Activated T-helper 17 cell treated with anti-CD3 and anti-CD28 coated beads, Interleukin-2, amount 50 U/mL, for 72 hours (primary cell): ENCODE data around the gene KEAP1. TPM values are rescaled to one million over a fixed set of nuclear protein-coding genes. Genes with fewer than 3 reads are reported as not detected.
"Not testable (repeated sequence)": the region's sequence is repeated elsewhere in the genome, so short reads cannot be mapped to it uniquely, and the experiment has no call there.

Source experiments
- ATAC-seq: fragments of 150-1000 bp; cut with Tn5 transposase; replicated peaks from 2 replicates; pipeline ENCODE4 v1.10.0; 2021; ENCODE audit warnings: mild to moderate bottlenecking, moderate library complexity
- H3K27ac Mint-ChIP-seq: one replicate; pipeline ENCODE4 v1.8.0; 2022; ENCODE audit warnings: mixed read lengths
- H3K27me3 Mint-ChIP-seq: one replicate; pipeline ENCODE4 v1.8.0; 2022; ENCODE audit warnings: mixed read lengths
- H3K36me3 Mint-ChIP-seq: one replicate; pipeline ENCODE4 v1.8.0; 2022; ENCODE audit warnings: low read depth, mild to moderate bottlenecking, mixed read lengths
- H3K4me1 Mint-ChIP-seq: one replicate; pipeline ENCODE4 v1.8.0; 2022; ENCODE audit warnings: mixed read lengths
- H3K4me3 Mint-ChIP-seq: one replicate; pipeline ENCODE4 v1.8.0; 2022; ENCODE audit warnings: mild to moderate bottlenecking, mixed read lengths
- H3K9me3 Mint-ChIP-seq: one replicate; pipeline ENCODE4 v1.8.0; 2022; ENCODE audit warnings: mixed read lengths
- total RNA-seq, 2 donors: library from RNA; stranded (reverse); gene quantifications; one replicate each; pipeline ENCODE4 v1.2.3, GENCODE V29; 2022

The KEAP1 gene
- total RNA-seq, 2 donors from 2014 or later = 71.5 to 99.6 TPM

DNA sequence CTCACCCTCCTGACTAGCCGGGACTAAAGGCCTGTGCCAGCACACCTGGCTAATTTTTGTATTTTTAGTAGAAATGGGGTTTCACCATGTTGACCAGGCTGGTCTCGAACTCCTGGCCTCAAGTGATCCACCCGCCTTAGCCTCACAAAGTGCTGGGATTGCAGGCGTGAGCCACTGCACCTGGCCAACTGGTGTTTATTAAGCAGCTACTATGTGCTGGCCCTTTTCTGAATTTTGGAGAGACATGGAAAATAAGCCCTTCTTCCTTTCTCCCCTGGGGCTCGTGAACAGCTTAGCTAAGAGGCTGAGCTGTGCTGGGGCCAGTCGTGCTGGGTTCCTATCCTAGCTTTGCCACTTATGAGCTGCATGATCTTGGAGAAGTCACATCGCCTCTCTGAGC, 44.4 kb downstream of the KEAP1 start:
- not testable (repeated sequence) for H3K27me3 Mint-ChIP-seq, H3K9me3 Mint-ChIP-seq, ATAC-seq, H3K36me3 Mint-ChIP-seq, H3K27ac Mint-ChIP-seq, H3K4me1 Mint-ChIP-seq, H3K4me3 Mint-ChIP-seq

GRCh38 chr19:10454267-10454666, 48.9 kb downstream of the KEAP1 start:
- H3K4me3 Mint-ChIP-seq = no peak overlapping the region
- no peak overlapping the region for H3K27ac Mint-ChIP-seq
- H3K9me3 Mint-ChIP-seq = no peaks in the 10 kb centered on the region
- no peaks in the 10 kb centered on the region for H3K36me3 Mint-ChIP-seq
- no peak for ATAC-seq
- H3K4me1 Mint-ChIP-seq = peaks cover 8% of the 10 kb centered on the region
- no peaks in the 10 kb centered on the region for H3K27me3 Mint-ChIP-seq

GRCh38 chr19:10453852-10454251, 49.3 kb downstream of the KEAP1 start:
- no peaks in the 10 kb centered on the region for H3K27me3 Mint-ChIP-seq
- no peak for ATAC-seq
- H3K36me3 Mint-ChIP-seq = no peaks in the 10 kb centered on the region
- H3K4me3 Mint-ChIP-seq = no peak overlapping the region
- peaks cover 8% of the 10 kb centered on the region for H3K4me1 Mint-ChIP-seq
- peak overlapping the region; percentile 19 for H3K27ac Mint-ChIP-seq
- no peaks in the 10 kb centered on the region for H3K9me3 Mint-ChIP-seq

DNA sequence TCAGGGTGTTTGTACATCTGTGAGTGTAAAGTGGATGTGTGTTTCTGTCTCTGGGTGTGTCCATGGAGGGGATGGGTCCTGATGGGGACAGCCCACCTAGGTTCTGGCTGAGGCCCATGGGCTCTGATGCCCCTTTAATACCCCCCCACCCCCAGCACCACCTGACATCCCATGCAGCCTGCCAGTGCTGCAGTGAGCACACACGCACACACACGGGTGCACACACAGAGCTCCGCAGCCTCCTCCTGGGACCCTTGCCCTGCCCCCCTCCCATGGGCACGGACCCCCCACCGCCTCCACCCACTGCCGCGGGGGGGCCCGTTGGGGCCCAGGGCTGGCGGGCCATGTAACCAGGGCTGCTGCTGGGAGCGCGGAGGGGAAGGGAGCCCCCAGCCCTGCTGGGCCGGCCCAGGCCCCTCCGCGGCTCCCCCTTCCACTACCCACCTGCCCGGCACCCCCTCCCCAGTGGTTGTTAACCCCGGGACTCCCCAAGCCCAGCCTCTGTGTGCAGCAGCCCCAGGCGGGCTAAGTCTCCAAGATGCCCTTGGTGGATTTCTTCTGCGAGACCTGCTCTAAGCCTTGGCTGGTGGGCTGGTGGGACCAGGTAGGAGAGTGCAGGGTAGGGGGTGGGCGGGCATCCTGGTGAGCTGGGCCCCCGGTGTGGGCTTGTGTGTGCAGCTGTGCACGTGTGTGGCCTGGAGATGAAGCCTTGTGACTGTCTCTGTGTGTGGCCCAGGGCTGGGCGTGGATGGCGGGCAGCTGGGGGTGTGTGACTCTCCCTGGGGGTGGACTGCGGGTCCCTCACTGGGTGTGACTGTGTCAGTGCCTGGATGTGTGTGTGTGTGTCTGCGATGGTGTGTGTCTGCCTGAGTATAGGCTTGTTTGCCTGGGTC, 50.2 kb downstream of the KEAP1 start:
- Mint-ChIP-seq H3K27me3 (no peaks in the 10 kb centered on the region), H3K4me3 (no peak overlapping the region), H3K4me1 (peaks cover 8% of the 10 kb centered on the region), H3K36me3 (no peaks in the 10 kb centered on the region), H3K9me3 (no peaks in the 10 kb centered on the region), H3K27ac (peak overlapping the region; percentile 19)
- ATAC-seq = no peak

DNA sequence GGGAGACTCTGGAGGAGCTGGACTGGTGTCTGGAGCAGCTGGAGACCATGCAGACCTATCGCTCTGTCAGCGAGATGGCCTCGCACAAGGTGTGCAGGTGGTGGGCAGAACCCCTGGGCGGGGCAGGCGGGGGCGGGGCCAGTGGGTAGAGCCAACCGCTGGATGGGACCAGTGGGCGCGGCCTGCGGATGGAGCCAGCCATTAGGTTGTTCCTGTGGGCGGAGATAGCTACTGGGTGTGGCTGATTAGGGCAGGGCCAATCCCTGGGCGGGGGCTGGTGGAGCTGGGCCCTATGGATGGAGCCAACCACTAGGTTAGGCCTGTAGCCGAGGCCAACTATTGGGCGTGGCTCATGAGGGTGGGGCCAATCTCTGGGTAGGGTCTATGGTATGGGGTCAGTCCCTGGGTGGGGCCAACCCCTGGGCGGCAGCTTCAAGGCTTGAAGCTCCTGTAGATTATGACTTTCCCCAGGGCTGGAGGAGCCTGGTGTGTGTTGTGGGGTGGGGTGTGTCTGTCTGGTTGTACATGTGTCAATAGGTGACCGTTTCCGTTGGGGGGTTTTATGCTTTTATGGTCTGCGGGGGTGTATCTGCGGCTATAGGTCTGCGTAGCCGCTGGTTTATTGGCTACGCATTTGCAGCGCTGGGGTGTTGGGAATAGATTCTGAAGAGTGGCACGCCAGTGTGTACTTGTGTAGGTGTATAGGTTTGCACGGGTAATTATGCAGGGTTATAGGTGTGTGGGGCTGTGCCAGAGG, 52.1 kb downstream of the KEAP1 start:
- H3K4me3 Mint-ChIP-seq = no peak overlapping the region
- H3K9me3 Mint-ChIP-seq = no peaks in the 10 kb centered on the region
- H3K27me3 Mint-ChIP-seq = no peaks in the 10 kb centered on the region
- peak; percentile 51 for ATAC-seq
- no peak overlapping the region for H3K27ac Mint-ChIP-seq
- H3K4me1 Mint-ChIP-seq = peaks cover 8% of the 10 kb centered on the region
- H3K36me3 Mint-ChIP-seq = no peaks in the 10 kb centered on the region

GRCh38 chr19:10450191-10450852, 52.8 kb downstream of the KEAP1 start:
- no peaks in the 10 kb centered on the region for H3K9me3 Mint-ChIP-seq
- no peak overlapping the region for H3K27ac Mint-ChIP-seq
- no peaks in the 10 kb centered on the region for H3K36me3 Mint-ChIP-seq
- H3K27me3 Mint-ChIP-seq = no peaks in the 10 kb centered on the region
- H3K4me3 Mint-ChIP-seq = no peak overlapping the region
- ATAC-seq = no peak
- H3K4me1 Mint-ChIP-seq = peaks cover 8% of the 10 kb centered on the region

DNA sequence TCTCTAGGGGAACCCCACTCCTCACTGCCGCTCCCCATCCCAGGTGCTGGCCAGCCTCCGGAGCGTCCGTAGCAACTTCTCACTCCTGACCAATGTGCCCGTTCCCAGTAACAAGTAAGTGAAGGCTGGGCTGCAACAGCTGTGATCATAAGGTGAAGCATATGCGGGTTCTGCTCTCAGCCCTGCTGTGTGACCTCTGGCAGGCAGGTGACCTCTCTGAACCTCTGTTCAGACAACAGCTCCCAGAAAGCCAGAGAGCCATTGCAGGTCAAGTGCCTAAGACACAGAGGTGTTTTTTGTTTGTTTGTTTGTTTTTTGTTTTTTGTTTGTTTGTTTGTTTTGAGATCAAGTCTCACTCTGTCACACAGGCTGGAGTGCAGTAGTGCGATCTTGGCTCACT, 54.1 kb downstream of the KEAP1 start:
- ATAC-seq = no peak
- no peaks in the 10 kb centered on the region for H3K9me3 Mint-ChIP-seq
- H3K4me1 Mint-ChIP-seq = peaks cover 8% of the 10 kb centered on the region
- no peak overlapping the region for H3K27ac Mint-ChIP-seq
- no peak overlapping the region for H3K4me3 Mint-ChIP-seq
- H3K27me3 Mint-ChIP-seq = no peaks in the 10 kb centered on the region
- H3K36me3 Mint-ChIP-seq = no peaks in the 10 kb centered on the region

GRCh38 chr19:10442698-10443097, 60.5 kb downstream of the KEAP1 start:
- H3K27ac Mint-ChIP-seq = no peak overlapping the region
- no peak for ATAC-seq
- no peaks in the 10 kb centered on the region for H3K36me3 Mint-ChIP-seq
- H3K9me3 Mint-ChIP-seq = no peaks in the 10 kb centered on the region
- H3K4me1 Mint-ChIP-seq = no peaks in the 10 kb centered on the region
- no peak overlapping the region for H3K4me3 Mint-ChIP-seq
- no peaks in the 10 kb centered on the region for H3K27me3 Mint-ChIP-seq

- H3K27ac Mint-ChIP-seq = no peak overlapping the region
- H3K36me3 Mint-ChIP-seq = no peaks in the 10 kb centered on the region
- no peaks in the 10 kb centered on the region for H3K9me3 Mint-ChIP-seq
- H3K4me1 Mint-ChIP-seq = peaks cover 4% of the 10 kb centered on the region
- ATAC-seq = no peak
- no peaks in the 10 kb centered on the region for H3K27me3 Mint-ChIP-seq
- H3K4me3 Mint-ChIP-seq = no peak overlapping the region
Measured at GRCh38 chr19:10439588-10439987, 63.6 kb downstream of the KEAP1 start.

Other genes with a start within 250 kb of the KEAP1 start
- 10 to 100 TPM; 47.8 to 88.5 TPM for gene ICAM1, start 232.2 kb downstream of the KEAP1 start, total RNA-seq
- 1 to 10 TPM in 1 of 2 donors, under 1 TPM in 1; 0.78 to 2.2 TPM for gene ICAM4, start 216.4 kb downstream of the KEAP1 start, total RNA-seq
- 1 to 10 TPM in 1 of 2 donors, under 1 TPM in 1; 0.71 to 8.6 TPM for gene ICAM5, start 213.4 kb downstream of the KEAP1 start, total RNA-seq
- gene ZGLP1, start 193.5 kb downstream of the KEAP1 start, total RNA-seq = 1 to 10 TPM; 5.4 to 6.6 TPM
- gene FDX2, start 187.3 kb downstream of the KEAP1 start, total RNA-seq = 10 to 100 TPM; 12.3 to 20.1 TPM
- gene RAVER1, start 169.8 kb downstream of the KEAP1 start, total RNA-seq = 10 to 100 TPM; 66.3 to 88.7 TPM
- 100 to 1,000 TPM; 144 to 228 TPM for gene ICAM3, start 163.7 kb downstream of the KEAP1 start, total RNA-seq
- 100 to 1,000 TPM; 221 to 245 TPM for gene TYK2, start 122.8 kb downstream of the KEAP1 start, total RNA-seq
- 100 to 1,000 TPM; 140 to 226 TPM for gene CDC37, start 99.8 kb downstream of the KEAP1 start, total RNA-seq
- 1 to 10 TPM; 9.0 to 9.1 TPM for gene PDE4A, start 82.8 kb downstream of the KEAP1 start, total RNA-seq
- under 1 TPM in 1 of 2 donors, not detected in 1; 0.11 TPM for gene S1PR5, start 14.1 kb upstream of the KEAP1 start, total RNA-seq
- gene ATG4D, start 40.5 kb upstream of the KEAP1 start, total RNA-seq = 10 to 100 TPM; 27.4 to 37.8 TPM
- 10 to 100 TPM; 43.3 to 52.5 TPM for gene KRI1, start 62.7 kb upstream of the KEAP1 start, total RNA-seq
- gene CDKN2D, start 65.6 kb upstream of the KEAP1 start, total RNA-seq = 10 to 100 TPM; 21.2 to 46.6 TPM
- not detected for gene AP1M2, start 84.0 kb upstream of the KEAP1 start, total RNA-seq
- 10 to 100 TPM; 64.8 to 84.9 TPM for gene SLC44A2, start 122.2 kb upstream of the KEAP1 start, total RNA-seq
- gene ILF3, start 151.0 kb upstream of the KEAP1 start, total RNA-seq = 100 to 1,000 TPM; 286 to 439 TPM
- 10 to 100 TPM; 36.9 to 61.3 TPM for gene QTRT1, start 198.1 kb upstream of the KEAP1 start, total RNA-seq
- 100 to 1,000 TPM; 185 to 209 TPM for gene DNM2, start 214.7 kb upstream of the KEAP1 start, total RNA-seq